Neuronal stem cell (in vitro differentiated cells): ENCODE data around the gene MTUS2.

Experiments used
- DNase-seq: peaks from one replicate; pipeline ENCODE4 v3.0.0-alpha.2; 2013; ENCODE audit warnings: low spot score
- H2AFZ ChIP-seq: one replicate; pipeline ENCODE4 v1.6.1; 2013; ENCODE audit warnings: mild to moderate bottlenecking, low read length, inconsistent platforms
- H2AK5ac ChIP-seq: 2 replicates; pipeline ENCODE4 v1.6.1; 2013; ENCODE audit warnings: low read depth, mild to moderate bottlenecking, inconsistent platforms, low read length, moderate library complexity, mixed read lengths
- H2BK120ac ChIP-seq: 2 replicates; pipeline ENCODE4 v1.6.1; 2013; ENCODE audit warnings: low read depth, mild to moderate bottlenecking, inconsistent platforms, low read length, moderate library complexity, mixed read lengths
- H2BK12ac ChIP-seq: one replicate; pipeline ENCODE4 v1.6.1; 2013; ENCODE audit warnings: low read length, inconsistent platforms
- H2BK15ac ChIP-seq: 2 replicates; pipeline ENCODE4 v1.6.1; 2013; ENCODE audit warnings: mild to moderate bottlenecking, low read length, inconsistent platforms, mixed read lengths
- H2BK5ac ChIP-seq: one replicate; pipeline ENCODE4 v1.6.1; 2013; ENCODE audit warnings: inconsistent platforms, mild to moderate bottlenecking, low read length, moderate library complexity
- H3K14ac ChIP-seq: one replicate; pipeline ENCODE4 v1.6.1; 2013; ENCODE audit warnings: low read length, inconsistent platforms
- H3K18ac ChIP-seq: 2 replicates; pipeline ENCODE4 v1.6.1; 2013; ENCODE audit warnings: low read length, inconsistent platforms
- H3K23ac ChIP-seq: 2 replicates; pipeline ENCODE4 v1.6.1; 2013; ENCODE audit warnings: low read depth, mild to moderate bottlenecking, mixed read lengths, low read length, inconsistent platforms; ENCODE audit not compliant: poor library complexity
- H3K27ac ChIP-seq: replicated peaks from 3 replicates; pipeline ENCODE4 v1.5.1; 2013; ENCODE audit warnings: low read length, inconsistent platforms
- H3K27me3 ChIP-seq, 3 experiments: 2 replicates each; pipeline ENCODE4 v1.6.1; 2013; ENCODE audit warnings: low read length in 3 of 3, mild to moderate bottlenecking in 2 of 3, inconsistent platforms in 1 of 3, low read depth in 1 of 3, mixed read lengths in 1 of 3, moderate library complexity in 1 of 3; ENCODE audit not compliant: control insufficient read depth in 3 of 3, insufficient read depth in 3 of 3
- H3K36me3 ChIP-seq, 2 donors: replicated peaks in 1 of 2; 2 replicates each; pipeline ENCODE4 v1.6.1; 2013; ENCODE audit warnings: low read length in 2 of 2; ENCODE audit not compliant: control insufficient read depth in 2 of 2, insufficient read depth in 2 of 2
- H3K4ac ChIP-seq: 2 replicates; pipeline ENCODE4 v1.6.1; 2013; ENCODE audit warnings: inconsistent platforms, mild to moderate bottlenecking, low read length, moderate library complexity
- H3K4me1 ChIP-seq, 2 donors: 1 replicate in 1 of 2; 2 replicates in 1 of 2; pipeline ENCODE4 v1.6.1; 2013; ENCODE audit warnings: low read length in 2 of 2, low read depth in 1 of 2; ENCODE audit not compliant: control insufficient read depth in 2 of 2, insufficient read depth in 1 of 2
- H3K4me2 ChIP-seq: one replicate; pipeline ENCODE4 v1.6.1; 2013; ENCODE audit warnings: mild to moderate bottlenecking, low read length, inconsistent platforms; ENCODE audit not compliant: insufficient read depth, poor library complexity, severe bottlenecking
- H3K4me3 ChIP-seq, 2 donors: 2 replicates each; pipeline ENCODE4 v1.5.1; 2013; ENCODE audit warnings: low read length in 2 of 2, mild to moderate bottlenecking in 2 of 2, inconsistent platforms in 1 of 2, moderate library complexity in 1 of 2
- H3K79me1 ChIP-seq: one replicate; pipeline ENCODE4 v1.6.1; 2013; ENCODE audit warnings: low read depth, mild to moderate bottlenecking, inconsistent platforms, low read length, moderate library complexity
- H3K9ac ChIP-seq: one replicate; pipeline ENCODE4 v1.6.1; 2013; ENCODE audit warnings: mild to moderate bottlenecking, low read depth, low read length, inconsistent platforms; ENCODE audit not compliant: poor library complexity
- H3K9me3 ChIP-seq, 2 donors: replicated peaks in 1 of 2; 2 replicates each; pipeline versions ENCODE3 to v1.6.1; 2013; ENCODE audit warnings: low read length in 2 of 2, mild to moderate bottlenecking in 2 of 2, inconsistent platforms in 1 of 2, low read depth in 1 of 2, mixed read lengths in 1 of 2, moderate library complexity in 1 of 2; ENCODE audit not compliant: control insufficient read depth in 2 of 2, insufficient read depth in 1 of 2
- H4K8ac ChIP-seq: one replicate; pipeline ENCODE4 v1.6.1; 2013; ENCODE audit warnings: low read depth, mild to moderate bottlenecking, inconsistent platforms, low read length, moderate library complexity
- H4K91ac ChIP-seq: one replicate; pipeline ENCODE4 v1.6.1; 2013; ENCODE audit warnings: low read length, low read depth, mild to moderate bottlenecking, inconsistent platforms; ENCODE audit not compliant: poor library complexity
- WGBS, 2 donors: extraction: QIAGEN DNeasy Blood & Tissue Kit; methylation state at CpG; one replicate each; pipeline ENCODE4 v1.1.7; 2013; ENCODE audit warnings: missing lambda C conversion rate in 2 of 2, mixed read lengths in 1 of 2; ENCODE audit not compliant: insufficient read length in 2 of 2, insufficient replicate concordance in 1 of 2; ENCODE audit errors: extremely low coverage in 2 of 2; 5-methylcytosine and 5-hydroxymethylcytosine counted together

Gene MTUS2

GRCh38 chr13:29319451-29319850 is 499.3 kb downstream of the MTUS2 start:
- Histone ChIP-seq H2BK5ac (no peak overlapping the region), H3K4ac (no peak overlapping the region), H3K9ac (no peak overlapping the region), H3K18ac (no peak overlapping the region), H2AFZ (no peak overlapping the region), H2BK120ac (no peak overlapping the region), H4K91ac (no peak overlapping the region), H3K4me1 (no peaks in the 10 kb centered on the region), H3K79me1 (no peaks in the 10 kb centered on the region), H3K14ac (no peak overlapping the region), H3K4me3 (no peak overlapping the region), H2AK5ac (no peak overlapping the region), H4K8ac (no peak overlapping the region), H2BK15ac (no peak overlapping the region), H3K36me3 (no peaks in the 10 kb centered on the region), H3K23ac (no peak overlapping the region), H3K4me2 (no peak overlapping the region), H2BK12ac (no peak overlapping the region), H3K27me3 (peaks cover 0 to 6% (median 0%) of the 10 kb centered on the region in 3 experiments), H3K9me3 (peaks cover 0 to 5% of the 10 kb centered on the region in 2 donors), H3K27ac (no peak overlapping the region)
- peak; percentile 35 for DNase-seq
- no CpG with 5 or more reads among the region's 9 CpGs for WGBS, 2 donors

DNA sequence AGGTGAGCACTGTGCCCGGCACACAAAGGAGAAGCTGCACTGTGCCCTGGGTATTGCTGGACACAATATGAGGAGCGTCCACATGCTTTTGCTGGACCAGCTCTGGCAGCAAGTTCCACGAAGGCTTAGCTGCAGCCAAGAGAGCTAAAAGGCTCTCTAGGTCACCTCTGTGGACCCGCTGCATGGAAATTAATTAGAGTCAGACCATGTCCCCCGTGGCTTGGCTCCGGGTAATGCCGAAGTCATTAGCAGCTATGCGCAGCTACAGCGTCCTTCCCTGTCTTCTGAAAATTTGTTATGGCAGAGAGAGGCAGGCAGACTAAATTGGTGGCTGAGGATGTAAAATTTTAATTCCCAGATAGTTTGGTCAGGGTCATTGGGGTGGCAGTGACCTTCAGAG is 503.8 kb downstream of the MTUS2 start:
- H3K9ac ChIP-seq, result no peak overlapping the region
- H3K9me3 ChIP-seq, result peaks cover 0 to 3% of the 10 kb centered on the region in 2 donors
- H3K23ac ChIP-seq, result no peak overlapping the region
- no peak overlapping the region for H2BK15ac ChIP-seq
- WGBS, 2 donors, result no CpG with 5 or more reads among the region's 9 CpGs
- H3K4me1 ChIP-seq, result no peaks in the 10 kb centered on the region
- H4K91ac ChIP-seq, result no peak overlapping the region
- no peak overlapping the region for H3K4ac ChIP-seq
- H2BK120ac ChIP-seq, result no peak overlapping the region
- no peak overlapping the region for H3K4me3 ChIP-seq
- no peak overlapping the region for H4K8ac ChIP-seq
- no peak overlapping the region for H2AK5ac ChIP-seq
- H2BK5ac ChIP-seq, result no peak overlapping the region
- H3K27me3 ChIP-seq, result peaks cover 0 to 1% (median 0%) of the 10 kb centered on the region in 3 experiments
- no peaks in the 10 kb centered on the region for H3K36me3 ChIP-seq
- H2AFZ ChIP-seq, result no peak overlapping the region
- H3K27ac ChIP-seq, result no peak overlapping the region
- no peaks in the 10 kb centered on the region for H3K79me1 ChIP-seq
- H3K4me2 ChIP-seq, result no peak overlapping the region
- H3K18ac ChIP-seq, result no peak overlapping the region
- DNase-seq, result no peak
- no peak overlapping the region for H2BK12ac ChIP-seq
- no peak overlapping the region for H3K14ac ChIP-seq

DNA sequence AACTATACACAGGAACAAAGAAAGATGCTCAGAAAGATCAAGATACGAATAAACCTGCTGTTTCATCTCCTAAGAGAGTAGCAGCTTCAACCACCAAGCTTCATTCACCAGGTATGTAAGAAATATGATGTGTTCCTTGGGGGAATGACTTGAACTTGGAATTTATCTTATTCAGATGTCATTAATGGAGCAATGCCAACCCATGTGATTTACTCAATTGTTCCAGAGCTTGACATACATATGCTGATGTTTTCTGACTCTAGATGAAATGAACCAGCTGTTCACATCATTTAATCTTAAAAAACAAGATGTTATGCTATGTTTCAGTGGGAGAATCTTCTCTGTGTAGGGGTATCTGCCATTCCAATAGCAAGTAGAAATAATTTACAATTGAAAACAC is 504.5 kb downstream of the MTUS2 start:
- H4K8ac ChIP-seq, result no peak overlapping the region
- no peak overlapping the region for H3K9ac ChIP-seq
- H3K27ac ChIP-seq, result no peak overlapping the region
- H3K4ac ChIP-seq, result no peak overlapping the region
- H4K91ac ChIP-seq, result no peak overlapping the region
- no CpG with 5 or more reads among the region's 1 CpG for WGBS, 2 donors
- H3K18ac ChIP-seq, result no peak overlapping the region
- DNase-seq, result no peak
- H3K14ac ChIP-seq, result no peak overlapping the region
- H2BK12ac ChIP-seq, result no peak overlapping the region
- H3K23ac ChIP-seq, result no peak overlapping the region
- no peak overlapping the region for H2BK120ac ChIP-seq
- H3K9me3 ChIP-seq, result peaks cover 0 to 3% of the 10 kb centered on the region in 2 donors
- no peaks in the 10 kb centered on the region for H3K27me3 ChIP-seq
- H2AK5ac ChIP-seq, result no peak overlapping the region
- no peak overlapping the region for H2AFZ ChIP-seq
- no peaks in the 10 kb centered on the region for H3K36me3 ChIP-seq
- no peaks in the 10 kb centered on the region for H3K79me1 ChIP-seq
- no peak overlapping the region for H3K4me2 ChIP-seq
- H2BK15ac ChIP-seq, result no peak overlapping the region
- no peaks in the 10 kb centered on the region for H3K4me1 ChIP-seq
- no peak overlapping the region for H2BK5ac ChIP-seq
- no peak overlapping the region for H3K4me3 ChIP-seq

GRCh38 chr13:29328501-29328900 is 508.4 kb downstream of the MTUS2 start:
- H3K4me3 ChIP-seq, result no peak overlapping the region

More at GRCh38 chr13:29328501-29328900, 508.4 kb downstream of the MTUS2 start:
- no peak for DNase-seq
- no peak overlapping the region for H2BK5ac ChIP-seq
- no peaks in the 10 kb centered on the region for H3K27me3 ChIP-seq
- H3K9ac ChIP-seq, result no peak overlapping the region
- no peak overlapping the region for H3K4me2 ChIP-seq
- no peak overlapping the region for H3K23ac ChIP-seq
- H2BK12ac ChIP-seq, result no peak overlapping the region
- H4K91ac ChIP-seq, result no peak overlapping the region
- no peaks in the 10 kb centered on the region for H3K4me1 ChIP-seq
- no peak overlapping the region for H4K8ac ChIP-seq
- no peak overlapping the region for H2BK120ac ChIP-seq
- no peaks in the 10 kb centered on the region for H3K36me3 ChIP-seq
- no peak overlapping the region for H2AFZ ChIP-seq
- no peaks in the 10 kb centered on the region for H3K9me3 ChIP-seq
- H3K4ac ChIP-seq, result no peak overlapping the region
- H3K27ac ChIP-seq, result no peak overlapping the region
- no peaks in the 10 kb centered on the region for H3K79me1 ChIP-seq
- H3K14ac ChIP-seq, result no peak overlapping the region
- no peak overlapping the region for H2AK5ac ChIP-seq
- H2BK15ac ChIP-seq, result no peak overlapping the region
- no CpG with 5 or more reads among the region's 2 CpGs for WGBS, 2 donors
- H3K18ac ChIP-seq, result no peak overlapping the region
